GM12878 (cell line): ENCODE data around the gene DNAH3. TPM values are rescaled to one million over a fixed set of nuclear protein-coding genes. Genes with fewer than 3 reads are reported as not detected.

Source experiments
- ATAC-seq: fragments of 200-7000 bp; cut with Tn5 transposase; 3 replicates; pipeline ENCODE4 v1.9.1; 2020; ENCODE audit warnings: mild to moderate bottlenecking, moderate library complexity
- BruUV-seq: library from RNA; stranded (reverse); fragments of 400-500 nt; replicated peaks from 2 replicates; lab custom pipeline; 2021; lab: Mats Ljungman, UMichigan
- CTCF ChIA-PET: fragments of 300-600 bp; sonication (Branson Sonifier 250); formaldehyde crosslinking; extraction: SDS; loops from one replicate; lab custom pipeline; 2021; ENCODE audit warnings: inconsistent platforms; lab: Yijun Ruan, JAX
- POLR2A ChIA-PET: fragments of 350-600 bp; formaldehyde crosslinking; extraction: SDS; loops from one replicate; lab custom pipeline; 2021; ENCODE audit warnings: inconsistent platforms; lab: Charles Lee
- RAD21 ChIA-PET: fragments of 300-600 bp; sonication (Branson Sonifier 250); formaldehyde crosslinking; loops from one replicate; lab custom pipeline; 2023; ENCODE audit warnings: antibody characterized with exemption; ENCODE audit not compliant: unreplicated experiment; lab: Charles Lee
- SMC1A ChIA-PET: fragments of 300-600 bp; sonication (Branson Sonifier 250); formaldehyde crosslinking; loops from one replicate; lab custom pipeline; 2023; ENCODE audit not compliant: unreplicated experiment, uncharacterized antibody; lab: Charles Lee
- DNase-seq: peaks from one replicate; pipeline ENCODE4 v3.0.0-alpha.2; 2011; ENCODE audit warnings: low read depth, low spot score
- FAIRE-seq: peaks from 3 replicates; lab custom pipeline; 2011; peaks lifted over from hg19 to GRCh38; lab: Jason Lieb, UNC
- H2AFZ ChIP-seq: 2 replicates; pipeline ENCODE4 v1.6.0; 2011; ENCODE audit warnings: low read depth, low read length, control low read depth; ENCODE audit not compliant: control insufficient read depth
- H3K27ac ChIP-seq: 2 replicates; pipeline ENCODE4 v1.5.1; 2011; ENCODE audit warnings: control low read depth; ENCODE audit not compliant: control insufficient read depth, insufficient read depth
- H3K27me3 ChIP-seq, 2 experiments: replicated peaks in 1 of 2; 2 replicates each; pipeline versions ENCODE4 v1.6.0 to v1.6.1; 2011; ENCODE audit warnings: low read length in 1 of 2; ENCODE audit not compliant: control insufficient read depth in 2 of 2, insufficient read depth in 2 of 2
- H3K36me3 ChIP-seq, 2 experiments: 2 replicates each; pipeline ENCODE4 v1.5.1; 2011; ENCODE audit warnings: low read length in 1 of 2; ENCODE audit not compliant: control insufficient read depth in 2 of 2, insufficient read depth in 2 of 2
- H3K4me1 ChIP-seq: 2 replicates; pipeline ENCODE4 v1.6.1; 2011; ENCODE audit warnings: mild to moderate bottlenecking, low read length, moderate library complexity, mixed read lengths; ENCODE audit not compliant: control insufficient read depth, insufficient read depth
- H3K4me2 ChIP-seq: 2 replicates; pipeline ENCODE4 v1.6.0; 2011; ENCODE audit warnings: control low read depth; ENCODE audit not compliant: control insufficient read depth, insufficient read depth
- H3K4me3 ChIP-seq: fragments of 200-600 bp; sonication (generic); 2 replicates; pipeline ENCODE4 v1.5.1; 2016
- H3K79me2 ChIP-seq: 2 replicates; pipeline ENCODE4 v1.6.0; 2011; ENCODE audit warnings: low read length; ENCODE audit not compliant: control insufficient read depth, insufficient read depth
- H3K9ac ChIP-seq: 2 replicates; pipeline ENCODE4 v1.8.0; 2011; ENCODE audit warnings: low read length, control low read depth, mixed read lengths; ENCODE audit not compliant: control insufficient read depth, insufficient read depth
- H3K9me3 ChIP-seq: replicated peaks from 3 replicates; pipeline ENCODE4 v1.5.1; 2011; ENCODE audit warnings: mild to moderate bottlenecking, low read length; ENCODE audit not compliant: control insufficient read depth, insufficient read depth
- H4K20me1 ChIP-seq: 2 replicates; pipeline ENCODE4 v1.6.0; 2011; ENCODE audit not compliant: control insufficient read depth, insufficient read depth
- BMI1 ChIP-seq: fragments of 450-650 bp; IDR thresholded peaks from 2 replicates; pipeline ENCODE4 v1.6.1; 2016; ENCODE audit warnings: mild to moderate bottlenecking, moderate library complexity, borderline replicate concordance
- BRCA1 ChIP-seq: IDR thresholded peaks from 2 replicates; pipeline ENCODE4 v1.6.1; 2011; ENCODE audit warnings: low read depth, low read length, improper control_type of control experiment
- CBFB ChIP-seq: IDR thresholded peaks from 2 replicates; pipeline ENCODE4 v1.6.1; 2016; ENCODE audit warnings: antibody characterized with exemption, low read depth
- CBX3 ChIP-seq: fragments of 200-600 bp; sonication (generic); IDR thresholded peaks from 2 replicates; pipeline ENCODE4 v1.6.1; 2016; ENCODE audit warnings: low read depth, borderline replicate concordance
- CHD4 ChIP-seq: fragments of 200-600 bp; sonication (generic); IDR thresholded peaks from 2 replicates; pipeline ENCODE4 v1.6.1; 2016; ENCODE audit warnings: mild to moderate bottlenecking
- EED ChIP-seq: sonication (generic); IDR thresholded peaks from 2 replicates; pipeline ENCODE4 v1.6.1; 2016; ENCODE audit warnings: antibody characterized with exemption, low read depth
- GATAD2B ChIP-seq: fragments of 450-650 bp; conservative IDR thresholded peaks from 2 replicates; pipeline ENCODE4 v1.6.1; 2017; ENCODE audit warnings: low read depth, mild to moderate bottlenecking, moderate library complexity
- HCFC1 ChIP-seq: fragments of 150-350 bp; IDR thresholded peaks from 2 replicates; pipeline ENCODE4 v1.6.1; 2014; ENCODE audit warnings: low read length
- IRF4 ChIP-seq: IDR thresholded peaks from 2 replicates; pipeline ENCODE4 v1.6.1; 2011; ENCODE audit warnings: low read depth, low read length
- JUND ChIP-seq: IDR thresholded peaks from 2 replicates; pipeline ENCODE4 v1.6.1; 2012; ENCODE audit warnings: low read depth, mild to moderate bottlenecking, low read length, improper control_type of control experiment, moderate library complexity
- LARP7 ChIP-seq: fragments of 450-650 bp; IDR thresholded peaks from 2 replicates; pipeline ENCODE4 v1.6.1; 2017; ENCODE audit warnings: mild to moderate bottlenecking
- MLLT1 ChIP-seq: fragments of 450-650 bp; IDR thresholded peaks from 2 replicates; pipeline ENCODE4 v1.6.1; 2016; ENCODE audit warnings: mild to moderate bottlenecking
- MTA2 ChIP-seq: fragments of 450-650 bp; IDR thresholded peaks from 2 replicates; pipeline ENCODE4 v1.6.1; 2016; ENCODE audit warnings: low read depth, mild to moderate bottlenecking, moderate library complexity
- MYC ChIP-seq: IDR thresholded peaks from 2 replicates; pipeline ENCODE4 v1.6.1; 2011; ENCODE audit warnings: mild to moderate bottlenecking, low read length, moderate library complexity, inconsistent platforms; ENCODE audit not compliant: insufficient read depth, insufficient replicate concordance, insufficient read length, severe bottlenecking
- NR2F1 ChIP-seq: fragments of 450-650 bp; conservative IDR thresholded peaks from 2 replicates; pipeline ENCODE4 v1.6.1; 2017; ENCODE audit warnings: mild to moderate bottlenecking
- PML ChIP-seq: IDR thresholded peaks from 2 replicates; pipeline ENCODE4 v1.6.1; 2012; ENCODE audit warnings: low read length, inconsistent platforms
- POLR2AphosphoS5 ChIP-seq: IDR thresholded peaks from 2 replicates; pipeline ENCODE4 v1.6.1; 2011; ENCODE audit warnings: mild to moderate bottlenecking, low read length, inconsistent platforms
- RCOR1 ChIP-seq: conservative IDR thresholded peaks from 2 replicates; pipeline ENCODE4 v1.6.1; 2012; ENCODE audit warnings: low read depth, low read length, improper control_type of control experiment
- SREBF2 ChIP-seq: IDR thresholded peaks from 2 replicates; pipeline ENCODE4 v1.6.1; 2012; ENCODE audit warnings: mild to moderate bottlenecking, low read length
- TCF7 ChIP-seq: IDR thresholded peaks from 2 replicates; pipeline ENCODE4 v1.6.1; 2014; ENCODE audit warnings: antibody characterized with exemption, borderline replicate concordance
- YBX1 ChIP-seq: fragments of 450-650 bp; IDR thresholded peaks from 2 replicates; pipeline ENCODE4 v1.6.1; 2016; ENCODE audit warnings: antibody characterized with exemption
- ZBTB33 ChIP-seq: fragments of 450-650 bp; IDR thresholded peaks from 2 replicates; pipeline ENCODE4 v1.6.1; 2017; ENCODE audit warnings: mild to moderate bottlenecking
- ZNF622 ChIP-seq: fragments of 450-650 bp; IDR thresholded peaks from 2 replicates; pipeline ENCODE4 v1.6.1; 2017; ENCODE audit warnings: mild to moderate bottlenecking, inconsistent platforms
- ZZZ3 ChIP-seq: IDR thresholded peaks from 2 replicates; pipeline ENCODE4 v1.6.1; 2011; ENCODE audit warnings: low read depth; ENCODE audit not compliant: control insufficient read depth, insufficient read length
- WGBS: methylation state at CpG from one replicate; pipeline ENCODE4 v1.1.6; 2016; ENCODE audit warnings: low lambda C conversion rate; ENCODE audit not compliant: insufficient replicate concordance, insufficient coverage; ENCODE audit errors: missing lambda C conversion rate; 5-methylcytosine and 5-hydroxymethylcytosine counted together
- in situ Hi-C: fragments of 300-500 bp; cut with MboI; formaldehyde crosslinking; loops from 9 replicates; pipeline ENCODE4 v1.14.3; 2018; ENCODE audit warnings: mixed read lengths
- intact Hi-C: fragments of 100-400 bp; cut with micrococcal nuclease; formaldehyde crosslinking; loops from one replicate; pipeline ENCODE4 v1.14.2; 2022; ENCODE audit not compliant: unreplicated experiment
- polyA plus RNA-seq, 11 experiments: library from polyadenylated mRNA; depleted of rRNA in 4 of 11; unstranded in 6 of 11; stranded (reverse) in 5 of 11; fragments of >200 nt; fragmentation: Nextera tagmentation in 4 of 11; fragmentation: Illumina TruSeq in 1 of 11; extraction: Ambion mirVana in 4 of 11; extraction: Trizol in 1 of 11; gene quantifications; 1 replicate in 1 of 11; 2 replicates in 10 of 11; pipeline versions ENCODE4 v1.2.1 to v1.2.3, GENCODE V29; 2011 to 2016; ENCODE audit warnings: inconsistent platforms in 2 of 11, missing spikeins in 2 of 11, low read depth in 1 of 11
- total RNA-seq, 4 experiments: library from RNA; depleted of rRNA in 3 of 4; stranded (reverse); fragments of >200 nt in 3 of 4; fragmentation: Illumina TruSeq in 1 of 4; extraction: Trizol in 1 of 4; gene quantifications; 2 replicates each; pipeline versions ENCODE4 v1.2.1 to v1.2.3, GENCODE V29; 2013 to 2021

The DNAH3 gene
- total and polyA plus RNA-seq, 10 of the 15 experiments (the other 5 are each of a cell fraction or from before 2014, with no cell fraction given) = under 0.01 to 0.04 (median 0.04) TPM; not detected in 5

GRCh38 chr16:21037168-21037567 is 113.5 kb downstream of the DNAH3 start (continued):
- TF ChIP-seq CBFB (no peak), EED (no peak), CHD4 (no peak), LARP7 (no peak), ZZZ3 (no peak), ZNF622 (no peak), MLLT1 (no peak)

- no peak for FAIRE-seq
- Histone ChIP-seq H4K20me1 (no peaks in the 10 kb centered on the region), H3K27ac (no peak overlapping the region), H3K9me3 (no peaks in the 10 kb centered on the region), H3K27me3 (0 out of 4 replicates have a peak, but pooled peaks cover 0 to 3% of the 10 kb centered on the region in 2 experiments), H3K36me3 (no peaks in the 10 kb centered on the region), H3K9ac (no peak overlapping the region), H3K4me2 (no peak overlapping the region), H3K4me3 (no peak overlapping the region), H3K79me2 (no peaks in the 10 kb centered on the region), H3K4me1 (no peaks in the 10 kb centered on the region), H2AFZ (no peak overlapping the region)
- no TSS peak for BruUV-seq
- no peak for DNase-seq
- ATAC-seq = no peak
- CTCF ChIA-PET = interaction anchor here (0.6 kb wide), 1 partner anchor 115 kb away, joined by 8 read pairs; no protein-coding TSS in a partner anchor
- RAD21 ChIA-PET = no interaction called here
- intact Hi-C loops = no loop called here
- in situ Hi-C loops = no loop called here
- SMC1A ChIA-PET = interaction anchor here (0.9 kb wide), 1 partner anchor 26 kb away, joined by 3 read pairs; no protein-coding TSS in a partner anchor
- POLR2A ChIA-PET = no interaction called here
- 9% methylated on average over 3 of the region's 3 CpGs for WGBS
- no peak for TF ChIP-seq PML
- no peak for TF ChIP-seq TCF7
- TF ChIP-seq LARP7 = no peak
- TF ChIP-seq BRCA1 = no peak
- TF ChIP-seq JUND = no peak
- no peak for TF ChIP-seq ZBTB33
- TF ChIP-seq IRF4 = no peak
- no peak for TF ChIP-seq NR2F1
- no peak for TF ChIP-seq MTA2
- TF ChIP-seq RCOR1 = no peak
- TF ChIP-seq SREBF2 = no peak
- no peak for TF ChIP-seq CBX3
- no peak for TF ChIP-seq GATAD2B
- TF ChIP-seq HCFC1 = no peak
- no peak for TF ChIP-seq MYC
- TF ChIP-seq YBX1 = no peak
- TF ChIP-seq BMI1 = no peak
- TF ChIP-seq POLR2AphosphoS5 = no peak
These were observed 114.2 kb downstream of the DNAH3 start for GRCh38 chr16:21036471-21036870.
